Gastroesophageal sphincter (tissue), 4 donors: ENCODE results near the gene AP2A2. TPM values are rescaled to one million over a fixed set of nuclear protein-coding genes. Genes with fewer than 3 reads are reported as not detected.

Experiments used
- ATAC-seq: fragments of 150-250 bp; one replicate; pipeline ENCODE4 v1.9.1; 2016; ENCODE audit warnings: mild to moderate bottlenecking, moderate library complexity
- H3K27ac ChIP-seq, 4 donors: fragments of 200-600 bp; sonication (generic) in 3 of 4; 1 replicate in 3 of 4; 2 replicates in 1 of 4; pipeline ENCODE4 v1.5.1; 2016 to 2019
- H3K27me3 ChIP-seq: fragments of 200-600 bp; sonication (generic); one replicate; pipeline ENCODE4 v1.5.1; 2019
- H3K36me3 ChIP-seq, 2 donors: fragments of 200-600 bp; sonication (generic); one replicate each; pipeline ENCODE4 v1.5.1; 2019; ENCODE audit warnings: control low read depth in 1 of 2
- H3K4me1 ChIP-seq, 3 donors: fragments of 200-600 bp; sonication (generic); 1 replicate in 2 of 3; 2 replicates in 1 of 3; pipeline ENCODE4 v1.5.1; 2016 to 2019; ENCODE audit warnings: control low read depth in 2 of 3
- H3K4me3 ChIP-seq, 2 donors: fragments of 200-600 bp; sonication (generic); one replicate each; pipeline ENCODE4 v1.5.1; 2019; ENCODE audit warnings: mild to moderate bottlenecking in 1 of 2, moderate library complexity in 1 of 2
- H3K9me3 ChIP-seq, 3 donors: fragments of 200-600 bp; sonication (generic); one replicate each; pipeline ENCODE4 v1.5.1; 2017 to 2019; ENCODE audit warnings: control low read depth in 2 of 3
- EP300 ChIP-seq: sonication (generic); formaldehyde crosslinking; IDR thresholded peaks from one replicate; pipeline ENCODE4 v1.6.1; 2017; ENCODE audit warnings: antibody characterized with exemption, mild to moderate bottlenecking
- POLR2A ChIP-seq, 2 donors: fragments of 450-650 bp; IDR thresholded peaks; one replicate each; pipeline ENCODE4 v1.6.1; 2017; ENCODE audit warnings: antibody characterized with exemption in 2 of 2, mild to moderate bottlenecking in 2 of 2, moderate library complexity in 1 of 2
- POLR2AphosphoS5 ChIP-seq: sonication (generic); formaldehyde crosslinking; IDR thresholded peaks from one replicate; pipeline ENCODE4 v1.6.1; 2017; ENCODE audit warnings: antibody characterized with exemption
- WGBS, 2 donors: methylation state at CpG; one replicate each; pipeline ENCODE4 v1.1.5; 2018; ENCODE audit warnings: low coverage in 1 of 2; 5-methylcytosine and 5-hydroxymethylcytosine counted together
- total RNA-seq, 4 donors: library from RNA; depleted of rRNA; stranded (reverse); fragments of >200 nt; gene quantifications; one replicate each; pipeline ENCODE4 v1.1.0, GENCODE V29; 2016
- TF ChIP-seq, protein P1 (sequence below), 4 experiments: fragments of 200-600 bp in 2 of 4; fragments of 450-650 bp in 2 of 4; sonication (generic) in 1 of 4; IDR thresholded peaks; one replicate each; pipeline ENCODE4 v1.5.1; 2017 to 2019; ENCODE audit warnings: antibody characterized with exemption in 4 of 4, mild to moderate bottlenecking in 2 of 4, moderate library complexity in 2 of 4

The AP2A2 gene
- total RNA-seq, 4 donors from 2014 or later, result 47.9 to 88.5 (median 61.6) TPM

DNA sequence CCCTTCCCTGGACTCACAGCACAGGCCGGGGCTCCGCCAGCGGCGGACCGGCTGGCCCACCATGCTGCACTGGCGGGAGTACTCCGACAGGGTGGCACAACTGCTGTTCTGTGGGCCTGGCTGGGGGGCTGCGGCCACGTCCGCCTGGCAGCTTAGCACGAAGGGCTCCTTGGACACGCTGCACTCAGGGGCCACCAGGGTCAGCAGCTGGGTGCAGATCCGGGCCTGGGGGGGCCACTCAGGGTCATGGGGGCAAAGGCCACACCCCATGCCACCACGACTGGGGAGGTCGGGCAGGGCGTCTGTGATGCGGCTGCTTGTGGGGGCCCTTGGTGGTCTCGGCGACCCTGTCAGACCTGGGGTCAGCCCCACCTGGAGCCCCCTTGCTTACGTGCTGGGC lies 104.9 kb downstream of the AP2A2 start:
- Histone ChIP-seq H3K9me3 (no peaks in the 10 kb centered on the region), H3K27me3 (peaks cover 21% of the 10 kb centered on the region), H3K4me1 (no peaks in the 10 kb centered on the region), H3K4me3 (no peak overlapping the region), H3K27ac (no peak overlapping the region), H3K36me3 (no peaks in the 10 kb centered on the region)
- WGBS, 2 donors, result no CpG with 5 or more reads among the region's 20 CpGs
- no peak for TF ChIP-seq POLR2A (IDR thresholded peaks at IDR 0.05)
- TF ChIP-seq, protein P1, sequence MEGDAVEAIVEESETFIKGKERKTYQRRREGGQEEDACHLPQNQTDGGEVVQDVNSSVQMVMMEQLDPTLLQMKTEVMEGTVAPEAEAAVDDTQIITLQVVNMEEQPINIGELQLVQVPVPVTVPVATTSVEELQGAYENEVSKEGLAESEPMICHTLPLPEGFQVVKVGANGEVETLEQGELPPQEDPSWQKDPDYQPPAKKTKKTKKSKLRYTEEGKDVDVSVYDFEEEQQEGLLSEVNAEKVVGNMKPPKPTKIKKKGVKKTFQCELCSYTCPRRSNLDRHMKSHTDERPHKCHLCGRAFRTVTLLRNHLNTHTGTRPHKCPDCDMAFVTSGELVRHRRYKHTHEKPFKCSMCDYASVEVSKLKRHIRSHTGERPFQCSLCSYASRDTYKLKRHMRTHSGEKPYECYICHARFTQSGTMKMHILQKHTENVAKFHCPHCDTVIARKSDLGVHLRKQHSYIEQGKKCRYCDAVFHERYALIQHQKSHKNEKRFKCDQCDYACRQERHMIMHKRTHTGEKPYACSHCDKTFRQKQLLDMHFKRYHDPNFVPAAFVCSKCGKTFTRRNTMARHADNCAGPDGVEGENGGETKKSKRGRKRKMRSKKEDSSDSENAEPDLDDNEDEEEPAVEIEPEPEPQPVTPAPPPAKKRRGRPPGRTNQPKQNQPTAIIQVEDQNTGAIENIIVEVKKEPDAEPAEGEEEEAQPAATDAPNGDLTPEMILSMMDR (IDR thresholded peaks at IDR 0.05), result no peak
- no peak for TF ChIP-seq EP300
- no peak for TF ChIP-seq POLR2AphosphoS5
- no peak for ATAC-seq

DNA sequence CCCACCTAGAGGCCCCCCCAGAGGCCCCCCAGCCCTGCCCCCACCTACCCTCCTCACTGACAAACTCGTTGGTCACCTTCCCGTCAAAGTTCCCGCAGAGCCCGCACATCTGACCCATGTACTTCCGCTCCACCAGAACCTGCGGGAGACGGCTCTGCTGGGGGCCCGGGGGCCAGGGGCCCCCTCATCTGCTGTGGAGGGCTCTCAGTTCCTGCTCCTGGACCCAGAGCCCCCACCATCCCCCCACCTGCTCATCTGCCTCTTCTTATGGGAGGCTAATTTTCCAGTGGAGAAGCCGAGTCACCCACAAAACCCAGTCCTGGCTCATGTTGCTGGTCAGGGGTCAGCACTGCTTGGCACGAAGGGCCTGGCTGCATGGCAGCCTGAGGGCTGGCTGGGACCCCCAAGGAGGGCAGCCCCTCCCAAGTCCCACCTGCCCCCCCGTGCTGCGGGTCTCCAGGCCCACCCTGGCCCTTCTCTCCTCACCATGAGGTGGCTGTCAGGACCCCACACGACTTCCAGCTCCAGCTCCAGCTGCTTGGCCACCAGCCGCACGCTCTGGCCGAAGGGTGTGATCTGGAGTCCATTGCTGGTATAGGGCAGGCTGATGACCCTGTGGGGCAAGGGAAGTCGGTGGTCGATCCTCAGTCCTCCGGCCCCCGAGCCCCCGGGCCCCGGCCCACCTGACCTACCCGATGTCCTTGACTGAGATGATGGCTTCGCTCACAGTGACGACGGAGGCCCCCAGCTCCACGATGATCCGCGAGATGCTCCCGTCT lies 105.6 kb downstream of the AP2A2 start:
- no peak overlapping the region for H3K27ac ChIP-seq

DNA sequence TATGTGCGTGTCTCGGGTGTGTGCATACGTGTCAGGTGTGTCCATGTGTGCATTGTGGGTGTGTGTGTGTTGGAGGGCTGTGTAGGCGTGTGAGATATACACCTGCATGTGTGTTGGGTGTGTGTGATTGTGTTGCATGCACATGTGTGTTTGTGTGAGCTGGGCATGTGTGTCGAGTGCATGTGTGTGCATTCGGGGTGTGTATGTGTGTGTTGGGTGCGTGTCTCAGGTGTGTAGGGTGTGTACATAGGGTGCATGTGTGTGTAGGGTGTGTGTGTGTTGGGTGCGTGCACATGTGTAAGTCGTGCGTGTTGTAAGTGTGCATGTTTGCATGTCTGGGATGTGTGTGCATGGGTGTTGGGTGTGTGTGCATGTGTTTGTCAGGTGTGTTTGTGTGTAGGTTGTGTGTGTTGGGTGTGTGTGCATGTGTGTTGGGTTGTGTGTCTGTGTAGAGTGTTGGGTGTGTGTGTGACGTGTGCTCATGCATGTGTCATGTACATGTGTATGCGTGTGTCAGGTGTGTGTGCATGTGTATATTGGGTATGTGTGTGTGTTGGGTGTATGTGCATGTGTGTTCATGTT lies 106.7 kb downstream of the AP2A2 start:
- 87 to 95% methylated on average over 11 of the region's 12 CpGs for WGBS, 2 donors
- H3K4me3 ChIP-seq, result no peak overlapping the region

More for the DNA sequence above, 105.6 kb downstream of the AP2A2 start:
- no peak for ATAC-seq
- Histone ChIP-seq H3K27me3 (peaks cover 28% of the 10 kb centered on the region), H3K36me3 (no peaks in the 10 kb centered on the region), H3K4me3 (no peak overlapping the region), H3K9me3 (no peaks in the 10 kb centered on the region), H3K4me1 (no peaks in the 10 kb centered on the region)
- WGBS, 2 donors, result no CpG with 5 or more reads among the region's 30 CpGs
- TF ChIP-seq POLR2A (IDR thresholded peaks at IDR 0.05), result no peak
- TF ChIP-seq POLR2AphosphoS5, result no peak
- no peak for TF ChIP-seq EP300
- TF ChIP-seq, protein P1 (IDR thresholded peaks at IDR 0.05), result no peak

DNA sequence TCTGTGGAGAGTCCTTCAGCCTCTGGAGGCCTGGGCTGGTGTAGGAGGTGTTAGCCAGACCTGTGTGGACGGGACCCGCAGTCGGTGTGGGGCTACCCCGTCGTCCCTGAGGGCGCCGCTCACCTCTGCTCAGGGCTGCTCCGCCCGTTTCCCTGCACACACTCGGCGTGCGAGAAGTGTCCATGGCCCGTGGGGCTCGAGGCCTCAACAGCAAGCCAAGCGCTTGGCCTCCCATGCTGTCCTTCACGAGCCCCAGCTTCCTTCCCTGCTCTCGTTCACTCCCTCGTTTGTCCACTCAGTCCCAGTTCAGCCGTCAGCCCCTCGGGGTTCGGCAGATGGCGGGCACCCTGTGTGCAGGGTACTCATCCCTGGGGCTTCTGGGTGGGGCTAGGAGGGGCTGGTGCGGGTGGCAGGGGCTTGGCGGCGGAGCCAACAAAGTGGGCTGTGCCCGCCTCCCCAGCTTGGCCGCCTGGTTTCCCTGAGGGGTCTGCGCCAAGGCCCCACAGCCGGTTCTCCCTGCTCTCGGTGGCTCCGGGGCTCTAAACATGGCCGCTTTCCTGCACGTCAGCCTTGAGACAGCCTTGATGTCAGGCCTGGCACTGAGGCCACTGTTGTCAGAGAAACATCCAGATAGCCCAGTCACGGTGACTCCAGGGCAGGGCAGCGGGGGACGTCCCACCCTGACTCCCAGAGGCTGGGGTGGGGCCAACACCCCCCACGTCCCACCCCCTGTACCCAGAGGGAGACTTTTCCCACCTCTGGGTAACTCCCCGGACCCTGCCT lies 107.5 kb downstream of the AP2A2 start:
- no peaks in the 10 kb centered on the region for H3K9me3 ChIP-seq
- H3K36me3 ChIP-seq, result no peaks in the 10 kb centered on the region
- H3K27ac ChIP-seq, result no peak overlapping the region
- peaks cover 47% of the 10 kb centered on the region for H3K27me3 ChIP-seq
- ATAC-seq, result no peak
- H3K4me1 ChIP-seq, result no peaks in the 10 kb centered on the region
- H3K4me3 ChIP-seq, result no peak overlapping the region
- no peak for TF ChIP-seq POLR2A (IDR thresholded peaks at IDR 0.05)
- no peak for TF ChIP-seq POLR2AphosphoS5
- no peak for TF ChIP-seq EP300
- TF ChIP-seq, protein P1 (IDR thresholded peaks at IDR 0.05), result no peak
- 66 to 80% methylated on average over 7 of the region's 38 CpGs for WGBS, 2 donors

More for the DNA sequence above, 106.7 kb downstream of the AP2A2 start:
- no peak for ATAC-seq
- H3K4me1 ChIP-seq, result no peaks in the 10 kb centered on the region
- H3K36me3 ChIP-seq, result no peaks in the 10 kb centered on the region
- TF ChIP-seq, protein P1 (IDR thresholded peaks at IDR 0.05), result no peak
- TF ChIP-seq EP300 (no peak), POLR2A (IDR thresholded peaks at IDR 0.05) (no peak), POLR2AphosphoS5 (no peak)
- no peaks in the 10 kb centered on the region for H3K9me3 ChIP-seq
- no peak overlapping the region for H3K27ac ChIP-seq
- peaks cover 39% of the 10 kb centered on the region for H3K27me3 ChIP-seq
